DMS79 treated with DMSO at 0.1 percent for 48 hours (cell line): ENCODE results near the gene TNFAIP2.
"Not testable (repeated sequence)": the region's sequence is repeated elsewhere in the genome, so short reads cannot be mapped to it uniquely, and the experiment has no call there.

Experiments used
- DNase-seq: peaks from one replicate; lab custom pipeline; 2025; lab: John Stamatoyannopoulos, UW

The TNFAIP2 gene

GRCh38 chr14:103135333-103136260 lies 12.3 kb downstream of the TNFAIP2 start:
- no peak for DNase-seq

- DNase-seq, result no peak
Measured at GRCh38 chr14:103136388-103137271, 13.4 kb downstream of the TNFAIP2 start.

DNA sequence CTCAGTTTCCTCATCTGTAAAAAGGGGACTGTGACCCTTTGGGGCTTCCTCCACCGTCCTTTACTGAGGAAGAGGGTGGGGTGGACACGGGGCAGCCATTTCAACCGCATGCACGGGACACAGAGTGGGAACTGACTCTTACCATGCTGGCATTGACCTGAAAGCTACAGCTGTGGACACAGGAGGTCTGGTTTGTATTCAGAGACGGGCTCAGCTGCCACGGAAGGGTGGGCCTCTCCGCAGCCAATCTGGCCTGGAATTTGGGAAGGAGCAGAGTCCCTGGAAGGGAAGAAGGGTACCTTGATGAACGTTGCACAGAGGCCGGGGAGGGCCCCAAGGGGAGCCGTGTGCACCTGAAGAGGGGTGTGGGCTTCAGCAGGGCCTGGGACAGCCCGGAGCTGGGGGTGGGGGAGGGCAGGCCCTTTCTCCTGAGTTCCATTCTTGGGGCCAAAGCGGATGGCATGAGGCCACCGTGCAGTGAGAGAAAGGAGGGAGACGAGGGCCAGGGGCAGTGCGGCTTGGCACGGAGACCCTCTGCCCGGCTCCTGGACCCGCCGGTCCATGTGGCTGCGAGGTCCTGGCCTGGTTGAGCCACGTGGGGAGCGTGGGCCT lies 14.5 kb downstream of the TNFAIP2 start:
- no peak for DNase-seq

DNA sequence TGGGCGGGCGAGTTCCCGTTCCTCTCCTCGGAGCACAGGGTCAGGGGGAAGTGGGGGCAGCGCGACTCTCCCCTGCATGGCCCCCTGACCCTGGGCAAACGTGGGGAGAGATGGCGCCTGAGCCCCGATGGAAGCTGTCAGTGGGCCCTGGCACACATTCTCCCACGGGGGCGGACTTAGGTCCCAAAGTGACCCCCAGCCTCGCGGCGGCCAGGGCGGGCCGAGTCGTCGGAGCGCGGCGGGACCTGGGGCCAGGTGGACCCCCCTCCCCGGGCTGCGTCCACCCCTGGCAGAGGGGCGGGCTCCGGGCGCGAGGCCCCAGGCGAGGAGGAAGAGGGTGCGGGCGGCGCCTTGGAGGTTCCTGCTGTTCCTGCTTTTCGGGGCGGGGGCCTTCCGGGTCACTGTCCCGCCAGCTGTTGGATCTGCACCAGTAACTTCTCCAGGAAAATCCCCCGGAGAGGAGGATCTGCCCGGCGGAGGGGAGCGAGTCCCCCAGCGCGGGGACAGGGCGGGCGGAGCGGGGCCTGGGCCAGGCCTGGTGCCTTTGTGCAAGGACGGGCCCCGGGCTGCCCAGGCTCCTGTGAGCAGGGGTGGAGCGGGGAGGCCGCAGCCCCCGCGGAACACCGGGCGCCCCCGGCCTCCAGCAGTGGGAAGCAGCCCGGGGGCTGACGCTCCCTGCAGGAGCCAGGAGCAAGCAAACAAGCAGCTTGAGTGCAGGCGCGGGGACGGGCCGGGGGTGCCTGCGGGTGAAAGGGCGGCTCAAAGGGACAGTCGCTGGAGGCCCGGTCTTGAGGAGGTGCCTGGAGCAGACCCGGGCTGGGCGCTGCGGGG lies 15.3 kb downstream of the TNFAIP2 start:
- no peak for DNase-seq

GRCh38 chr14:103139132-103140025 lies 16.1 kb downstream of the TNFAIP2 start:
- no peak for DNase-seq

DNA sequence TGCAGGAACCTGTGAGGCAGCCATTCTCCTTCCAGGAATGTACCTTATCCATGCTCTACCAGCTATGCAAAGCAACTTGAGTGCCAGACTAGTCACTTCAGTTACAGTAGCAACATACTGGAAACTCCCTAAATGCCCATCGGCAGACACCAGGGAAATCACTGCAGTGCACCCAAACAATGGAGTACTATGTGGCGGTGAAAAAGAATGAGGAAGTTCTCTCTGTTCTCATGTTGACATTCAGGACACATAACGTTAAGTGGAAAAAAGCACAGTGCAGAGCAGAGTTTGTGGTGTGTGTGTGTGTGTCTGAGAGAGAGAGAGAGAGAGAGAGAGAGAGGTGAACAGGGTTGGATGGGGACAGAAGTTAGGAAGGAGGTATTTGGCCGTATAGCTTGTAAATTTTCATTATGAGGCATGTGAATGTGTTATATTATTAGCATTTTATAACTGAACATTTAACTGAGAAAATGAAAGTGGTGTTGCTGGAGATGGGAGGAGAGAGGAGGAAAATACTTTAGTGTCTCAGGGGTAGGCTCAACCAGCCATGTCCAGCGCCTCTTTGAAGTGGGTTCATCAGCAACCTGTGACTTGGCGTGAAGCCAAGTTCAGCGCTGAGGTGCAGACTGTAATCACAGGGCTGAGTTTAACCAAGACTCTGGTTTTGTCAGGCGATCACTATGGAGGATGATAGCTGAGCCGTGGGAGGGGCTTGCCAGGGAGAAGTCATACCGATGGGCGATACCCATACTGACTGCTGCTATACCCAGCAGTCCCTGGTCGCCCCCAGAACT lies 17.3 kb downstream of the TNFAIP2 start:
- peak; percentile 90 for DNase-seq

- peak; percentile 82 for DNase-seq
Measured at GRCh38 chr14:103141117-103141796, 18.0 kb downstream of the TNFAIP2 start.

- DNase-seq, result no peak
Measured at GRCh38 chr14:103142026-103142425, 18.8 kb downstream of the TNFAIP2 start.

- DNase-seq, result no peak
Measured at GRCh38 chr14:103142721-103143302, 19.6 kb downstream of the TNFAIP2 start.

DNA sequence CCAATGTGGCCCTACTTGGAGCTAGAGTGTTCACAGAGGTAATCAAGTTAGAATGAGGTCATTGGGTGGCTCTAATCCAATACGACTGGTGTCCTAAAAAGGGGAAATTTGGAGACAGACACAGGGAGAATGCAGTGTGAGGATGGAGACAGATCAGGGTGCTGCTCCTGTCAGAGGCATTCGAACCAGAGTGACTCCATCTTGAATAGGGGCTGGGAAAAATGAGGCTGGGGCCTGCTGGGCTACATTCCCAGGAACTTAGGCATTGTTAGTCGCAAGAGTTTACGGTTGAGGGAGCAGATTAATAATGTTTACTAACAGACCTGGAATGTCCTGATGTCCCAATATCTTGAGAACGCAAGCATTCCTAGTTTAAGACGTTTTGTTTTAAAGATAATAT lies 20.2 kb downstream of the TNFAIP2 start:
- DNase-seq, result no peak

GRCh38 chr14:103144085-103144484 lies 20.8 kb downstream of the TNFAIP2 start:
- DNase-seq, result no peak

DNA sequence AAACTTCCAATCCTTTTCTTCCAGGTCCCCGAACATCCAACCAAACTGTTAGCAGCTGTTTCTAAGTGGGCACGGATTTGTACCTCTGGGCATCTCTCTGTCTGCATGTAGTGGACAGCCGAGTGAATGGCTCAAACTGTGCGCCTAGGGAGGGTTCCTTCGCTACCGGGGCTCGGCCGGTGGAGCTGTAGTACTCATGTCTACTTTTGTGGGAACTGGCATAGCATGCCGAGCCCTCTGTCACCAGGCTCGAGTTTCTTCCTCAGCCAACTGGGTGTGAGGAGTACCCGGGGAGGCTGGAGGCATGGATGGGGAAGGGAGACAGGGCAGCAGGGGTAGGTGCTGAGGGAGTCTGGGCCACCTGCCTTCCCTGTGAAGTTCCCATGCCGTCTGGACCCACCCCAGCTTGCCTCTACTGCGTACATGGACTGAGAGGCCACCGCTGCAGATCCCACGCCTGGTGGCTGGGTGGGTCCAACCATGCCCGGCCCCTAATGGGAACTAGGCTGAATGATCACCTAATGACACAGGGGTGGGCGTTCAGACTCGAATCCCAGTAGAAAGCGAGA lies 23.0 kb downstream of the TNFAIP2 start:
- no peak for DNase-seq

DNA sequence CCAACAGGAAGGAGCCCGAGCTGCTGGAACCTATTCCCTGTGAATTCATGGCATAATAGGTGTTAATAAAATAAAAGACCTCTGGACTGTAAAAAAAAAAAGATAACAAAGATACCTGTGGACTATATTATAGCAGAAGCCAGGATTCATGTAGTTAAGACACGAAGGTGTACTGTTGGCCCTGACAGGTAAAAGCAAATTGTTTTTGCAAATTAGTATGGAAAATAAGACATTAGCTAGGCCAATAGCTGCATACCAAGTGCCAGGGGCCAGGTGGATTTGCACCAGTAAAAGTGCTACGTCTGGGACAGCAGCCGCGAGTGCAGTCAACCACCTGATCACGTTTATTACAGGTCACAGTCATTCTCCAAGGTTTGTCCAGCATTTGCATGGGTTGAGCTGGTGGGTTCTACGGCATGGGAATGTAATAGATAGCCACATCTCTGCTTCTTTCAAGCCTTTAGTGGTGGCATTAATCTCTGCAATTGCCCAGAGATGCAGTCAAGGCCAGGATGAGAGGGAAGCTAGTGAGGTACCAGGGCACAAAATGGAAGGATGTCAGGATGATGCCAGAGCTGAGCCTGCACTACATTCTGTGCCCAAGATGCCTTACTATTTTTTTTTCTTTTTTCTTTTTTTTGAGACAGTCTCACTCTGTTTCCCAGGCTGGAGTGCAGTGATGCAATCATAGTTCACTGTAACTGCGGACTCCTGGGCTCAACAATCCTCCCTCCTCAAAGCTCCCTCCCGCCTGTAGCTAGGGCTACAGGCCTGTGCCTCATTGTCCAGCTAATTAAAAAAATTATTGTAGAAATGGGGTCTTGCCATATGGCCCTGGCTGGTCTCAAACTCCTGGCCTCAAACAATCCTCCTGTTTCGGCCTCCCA lies 26.3 kb downstream of the TNFAIP2 start:
- no peak for DNase-seq

- no peak for DNase-seq
Measured at GRCh38 chr14:103151270-103151945, 28.1 kb downstream of the TNFAIP2 start.

GRCh38 chr14:103155010-103155409 lies 31.7 kb downstream of the TNFAIP2 start:
- DNase-seq, result no peak

DNA sequence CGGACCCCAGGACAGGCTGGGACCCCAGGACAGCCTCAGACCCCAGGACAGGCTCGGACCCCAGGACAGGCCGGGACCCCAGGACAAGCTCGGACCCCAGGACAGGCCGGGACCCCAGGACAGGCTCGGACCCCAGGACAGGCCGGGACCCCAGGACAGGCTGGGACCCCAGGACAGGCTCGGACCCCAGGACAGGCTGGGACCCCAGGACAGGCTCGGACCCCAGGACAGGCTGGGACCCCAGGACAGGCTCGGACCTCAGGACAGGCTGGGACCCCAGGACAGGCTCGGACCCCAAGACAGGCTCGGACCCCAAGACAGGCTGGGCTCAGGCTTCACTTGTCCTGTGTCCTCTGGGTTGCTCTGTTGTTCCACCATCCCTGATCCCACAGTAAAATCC lies 32.2 kb downstream of the TNFAIP2 start:
- DNase-seq, result not testable (repeated sequence)
